ENCODE data around the gene CFAP221.

The CFAP221 gene

DNA sequence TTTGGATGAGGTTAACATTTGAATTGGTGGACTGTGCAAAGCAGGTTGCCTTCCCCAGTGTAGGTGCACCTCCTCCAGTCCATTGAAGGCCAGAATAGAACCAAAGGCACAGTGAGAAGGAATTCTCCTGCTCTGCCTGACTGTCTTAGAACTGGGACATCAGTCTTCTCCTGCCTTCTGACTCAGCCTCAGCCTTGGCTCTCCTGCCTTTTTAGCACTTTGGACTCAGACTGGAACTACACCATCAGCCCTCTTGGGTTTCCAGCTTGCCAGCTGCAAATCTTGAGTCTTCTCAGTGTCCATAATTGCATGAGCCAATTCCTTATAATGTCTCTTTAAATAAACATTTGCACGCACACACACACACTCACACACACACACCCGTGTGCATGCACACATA lies 126.8 kb downstream of the CFAP221 start:
- no peak for DNase-seq (ENCODE audit: low read depth in 1 of 2, low spot score in 1 of 2)
- in situ Hi-C loops (cut with HindIII; ENCODE audit: low pct_unique_long_range_greater_than_20kb, low sequenced_read_pairs), result no loop called here
- TF ChIP-seq JUND (IDR thresholded peaks at IDR 0.05; ENCODE audit: low read depth), result no peak

- DNase-seq (ENCODE audit: low read depth in 1 of 2, low spot score in 1 of 2), result no peak
- in situ Hi-C loops (cut with HindIII; ENCODE audit: low pct_unique_long_range_greater_than_20kb, low sequenced_read_pairs), result no loop called here
- no peak for TF ChIP-seq JUND (IDR thresholded peaks at IDR 0.05; ENCODE audit: low read depth)
These were observed 127.5 kb downstream of the CFAP221 start for GRCh38 chr2:119671752-119672151.

DNA sequence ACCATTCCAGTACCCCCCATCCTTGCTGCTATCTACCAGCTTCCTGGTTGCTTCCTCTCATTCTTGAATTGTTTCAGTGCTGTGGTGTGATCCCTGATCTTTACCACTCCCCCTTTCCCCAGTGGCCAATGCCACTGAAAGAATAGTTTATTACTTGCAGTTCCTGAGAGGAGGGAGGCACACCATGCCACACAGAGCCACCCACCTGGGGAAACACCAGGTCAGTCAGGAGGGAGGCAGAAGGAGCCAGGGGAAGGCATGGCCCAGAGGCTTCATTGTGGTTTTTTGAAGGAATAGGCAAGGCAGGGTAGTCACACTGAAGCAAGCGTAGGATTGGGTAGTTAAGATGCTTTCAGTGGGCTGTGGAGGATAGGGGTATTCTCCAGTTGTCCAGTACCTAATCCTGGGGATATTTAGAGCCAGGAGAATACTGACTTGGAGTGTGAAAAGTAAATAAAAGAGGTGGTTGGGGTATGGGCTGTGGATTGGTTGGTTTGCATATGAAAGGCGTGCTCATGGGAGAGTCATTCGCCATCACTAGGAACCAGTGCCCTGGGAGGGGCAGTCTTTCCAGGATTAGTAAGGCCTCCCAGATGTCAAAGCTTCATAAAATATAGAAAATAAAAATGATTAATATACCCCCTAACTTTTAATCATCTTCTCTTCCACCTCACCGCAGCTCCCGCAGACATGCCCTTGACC lies 128.1 kb downstream of the CFAP221 start:
- no peak for DNase-seq (ENCODE audit: low read depth in 1 of 2, low spot score in 1 of 2)
- in situ Hi-C loops (cut with HindIII; ENCODE audit: low pct_unique_long_range_greater_than_20kb, low sequenced_read_pairs), result no loop called here
- TF ChIP-seq JUND (IDR thresholded peaks at IDR 0.05; ENCODE audit: low read depth), result no peak

- in situ Hi-C loops (cut with HindIII; ENCODE audit: low pct_unique_long_range_greater_than_20kb, low sequenced_read_pairs), result no loop called here
- no peak for DNase-seq (ENCODE audit: low read depth in 1 of 2, low spot score in 1 of 2)
- no peak for TF ChIP-seq JUND (IDR thresholded peaks at IDR 0.05; ENCODE audit: low read depth)
These were observed 129.5 kb downstream of the CFAP221 start for GRCh38 chr2:119673796-119674195.

DNA sequence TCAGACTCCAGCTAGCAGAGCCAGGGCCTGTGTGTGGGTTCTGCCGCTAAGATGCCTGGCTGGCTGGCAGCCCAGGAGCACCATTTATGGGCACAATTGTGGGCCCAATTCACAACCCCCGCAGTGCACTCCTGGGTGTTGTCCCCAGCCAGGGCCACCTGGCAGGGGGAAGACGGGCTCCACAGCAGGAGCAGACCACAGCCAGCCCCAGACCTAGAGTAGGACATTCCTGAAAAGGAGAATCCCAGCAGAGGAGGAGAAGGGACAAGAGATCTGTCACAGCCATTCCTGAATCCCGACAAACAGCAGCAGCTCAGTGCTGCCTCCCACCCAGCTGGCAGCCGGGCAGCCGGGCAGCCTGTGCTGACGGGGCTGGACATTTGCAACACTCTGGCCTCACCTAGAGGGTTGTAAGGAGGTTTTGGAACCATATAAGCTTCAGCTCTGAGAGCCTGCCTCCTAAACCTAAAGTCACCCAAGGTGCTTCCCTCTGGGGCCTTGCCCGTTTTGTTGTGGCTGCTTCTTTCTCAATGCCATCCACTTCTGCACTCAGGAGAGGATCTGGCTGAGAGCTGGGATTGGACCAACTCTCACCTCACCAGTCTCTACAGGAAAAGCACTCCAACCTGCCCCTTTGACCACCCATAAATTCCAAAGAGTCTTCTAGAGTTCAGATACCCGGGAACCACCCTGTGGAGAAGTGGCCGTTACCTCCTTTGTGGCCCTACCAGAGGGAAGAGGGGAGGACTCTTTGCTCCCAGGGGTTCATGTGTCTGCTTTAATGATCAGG lies 130.7 kb downstream of the CFAP221 start:
- TF ChIP-seq JUND (IDR thresholded peaks at IDR 0.05; ENCODE audit: low read depth), result no peak
- in situ Hi-C loops (cut with HindIII; ENCODE audit: low pct_unique_long_range_greater_than_20kb, low sequenced_read_pairs), result no loop called here
- DNase-seq (ENCODE audit: low read depth in 1 of 2, low spot score in 1 of 2), result peak in 1 of 2 experiments; percentile 19

GRCh38 chr2:119678021-119678656 lies 133.9 kb downstream of the CFAP221 start:
- DNase-seq (ENCODE audit: low read depth in 1 of 2, low spot score in 1 of 2), result peak in 1 of 2 experiments; percentile 63
- in situ Hi-C loops (cut with HindIII; ENCODE audit: low pct_unique_long_range_greater_than_20kb, low sequenced_read_pairs), result no loop called here
- no peak for TF ChIP-seq JUND (IDR thresholded peaks at IDR 0.05; ENCODE audit: low read depth)

DNA sequence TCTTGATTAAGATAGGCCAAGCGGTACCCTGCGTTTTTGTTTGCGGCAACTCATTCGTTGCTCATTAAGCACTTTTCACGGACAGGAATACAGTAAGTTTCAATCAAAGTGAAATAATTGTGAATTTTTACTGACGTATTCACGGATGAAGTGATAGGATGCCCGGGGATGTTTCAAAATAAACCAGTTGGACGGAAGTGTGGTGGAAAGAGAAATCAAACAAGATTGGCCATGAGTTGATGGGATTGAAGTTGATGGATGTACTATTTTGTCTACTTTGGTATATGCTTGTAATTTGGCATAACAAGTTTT lies 135.2 kb downstream of the CFAP221 start:
- in situ Hi-C loops (cut with HindIII; ENCODE audit: low pct_unique_long_range_greater_than_20kb, low sequenced_read_pairs), result no loop called here
- no peak for TF ChIP-seq JUND (IDR thresholded peaks at IDR 0.05; ENCODE audit: low read depth)
- no peak for DNase-seq (ENCODE audit: low read depth in 1 of 2, low spot score in 1 of 2)

- DNase-seq (ENCODE audit: low read depth in 1 of 2, low spot score in 1 of 2), result no peak
- in situ Hi-C loops (cut with HindIII; ENCODE audit: low pct_unique_long_range_greater_than_20kb, low sequenced_read_pairs), result no loop called here
- no peak for TF ChIP-seq JUND (IDR thresholded peaks at IDR 0.05; ENCODE audit: low read depth)
These were observed 135.6 kb downstream of the CFAP221 start for GRCh38 chr2:119679846-119680245.

- in situ Hi-C loops (cut with HindIII; ENCODE audit: low pct_unique_long_range_greater_than_20kb, low sequenced_read_pairs), result no loop called here
These were observed 136.4 kb downstream of the CFAP221 start for GRCh38 chr2:119680457-119681202.

GRCh38 chr2:119681203-119681867 lies 137.1 kb downstream of the CFAP221 start:
- in situ Hi-C loops (cut with HindIII; ENCODE audit: low pct_unique_long_range_greater_than_20kb, low sequenced_read_pairs), result no loop called here
- no peak for TF ChIP-seq JUND (IDR thresholded peaks at IDR 0.05; ENCODE audit: low read depth)
- DNase-seq (ENCODE audit: low read depth in 1 of 2, low spot score in 1 of 2), result no peak

More at GRCh38 chr2:119680457-119681202, 136.4 kb downstream of the CFAP221 start:
- no peak for TF ChIP-seq JUND (IDR thresholded peaks at IDR 0.05; ENCODE audit: low read depth)
- no peak for DNase-seq (ENCODE audit: low read depth in 1 of 2, low spot score in 1 of 2)

DNA sequence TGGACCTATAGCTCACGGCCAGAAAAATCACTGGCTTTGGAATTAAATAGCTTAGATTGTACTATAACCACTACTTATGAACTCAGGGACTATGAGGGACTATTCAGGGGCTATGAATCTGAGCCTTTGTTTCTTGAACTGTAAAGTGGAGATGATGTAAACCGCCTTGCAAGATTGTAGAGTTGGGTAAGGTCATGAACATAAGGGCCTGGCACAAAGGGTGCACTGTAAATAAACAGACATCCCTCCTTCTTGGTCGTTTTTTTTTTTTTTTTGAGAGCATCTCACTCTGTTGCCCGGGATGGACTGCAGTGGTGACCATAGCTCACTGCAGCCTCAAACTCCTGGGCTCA lies 137.6 kb downstream of the CFAP221 start:
- no peak for TF ChIP-seq JUND (IDR thresholded peaks at IDR 0.05; ENCODE audit: low read depth)
- in situ Hi-C loops (cut with HindIII; ENCODE audit: low pct_unique_long_range_greater_than_20kb, low sequenced_read_pairs), result no loop called here
- DNase-seq (ENCODE audit: low read depth in 1 of 2, low spot score in 1 of 2), result no peak

- in situ Hi-C loops (cut with HindIII; ENCODE audit: low pct_unique_long_range_greater_than_20kb, low sequenced_read_pairs), result no loop called here
These were observed 138.3 kb downstream of the CFAP221 start for GRCh38 chr2:119682578-119682977.

More at GRCh38 chr2:119682578-119682977, 138.3 kb downstream of the CFAP221 start:
- no peak for TF ChIP-seq JUND (IDR thresholded peaks at IDR 0.05; ENCODE audit: low read depth)
- DNase-seq (ENCODE audit: low read depth in 1 of 2, low spot score in 1 of 2), result no peak

Data from T47D (cell line).